Measurements from ENCODE around the gene EXOC1L. TPM values are rescaled to one million over a fixed set of nuclear protein-coding genes. Genes with fewer than 3 reads are reported as not detected.

Gene EXOC1L
- total and polyA plus RNA-seq, 2 donors (not counting 1 experiment from before 2014, with no cell fraction given), result not detected

GRCh38 chr4:55791666-55792065 lies 27.9 kb upstream of the EXOC1L start:
- Histone ChIP-seq H3K4me3 (ENCODE audit: control extremely low read depth in 1 of 5, extremely low read depth in 1 of 5, insufficient read depth in 1 of 5, low read depth in 2 of 5, low read length in 4 of 5) (no peak overlapping the region), H3K27me3 (replicated peaks in 1 of 4; ENCODE audit: control extremely low read depth in 1 of 4, control insufficient read depth in 3 of 4, insufficient read depth in 4 of 4, low read length in 3 of 4) (peaks cover 0 to 24% (median 14%) of the 10 kb centered on the region in 4 experiments), H3K27ac (ENCODE audit: low read length in 2 of 2) (no peak overlapping the region), H3K9me3 (ENCODE audit: control extremely low read depth in 1 of 3, control insufficient read depth in 2 of 3, insufficient read depth in 1 of 3, low read length in 2 of 3) (peaks cover 0 to 4% (median 2%) of the 10 kb centered on the region in 3 donors), H3K9ac (ENCODE audit: low read length) (no peak overlapping the region), H3K4me1 (ENCODE audit: control insufficient read depth in 2 of 2, insufficient read depth in 2 of 2, low read length in 2 of 2) (no peaks in the 10 kb centered on the region), H4K20me1 (ENCODE audit: control insufficient read depth, insufficient read depth, low read length, poor library complexity, severe bottlenecking) (no peaks in the 10 kb centered on the region), H2AFZ (ENCODE audit: insufficient read depth, low read depth, low read length, poor library complexity, severe bottlenecking) (no peak overlapping the region), H3K4me2 (replicated peaks; ENCODE audit: low read depth, low read length, poor library complexity, severe bottlenecking) (no peak overlapping the region), H3K79me2 (ENCODE audit: control insufficient read depth, insufficient read depth, low read length) (no peaks in the 10 kb centered on the region), H3K36me3 (replicated peaks in 1 of 2; ENCODE audit: control extremely low read depth in 1 of 2, control insufficient read depth in 1 of 2, extremely low read depth in 1 of 2, insufficient read depth in 2 of 2, low read length in 1 of 2) (no peaks in the 10 kb centered on the region)
- no peaks in the 10 kb centered on the region for H3K4me1 Mint-ChIP-seq
- no peak overlapping the region for H3K27ac Mint-ChIP-seq
- 86% methylated on average over 2 of the region's 2 CpGs for WGBS (ENCODE audit: insufficient coverage)
- ATAC-seq (ENCODE audit: low read depth) (no peak), DNase-seq (no peak)
- ChIA-PET CTCF (no interaction called here), POLR2A (no interaction called here)
- no peak for TF ChIP-seq CTCF (IDR thresholded peaks at IDR 0.05)
- no peak for TF ChIP-seq EZH2 (IDR thresholded peaks at IDR 0.05; ENCODE audit: borderline replicate concordance, insufficient read depth, low read depth, low read length, poor library complexity, severe bottlenecking)
- no peak overlapping the region for H3K4me3 Mint-ChIP-seq
- intact Hi-C loops (cut with micrococcal nuclease), result no loop called here
- no peaks in the 10 kb centered on the region for H3K9me3 Mint-ChIP-seq (ENCODE audit: insufficient read depth)
- peaks cover 57% of the 10 kb centered on the region for H3K27me3 Mint-ChIP-seq

GRCh38 chr4:55793479-55793878 lies 26.1 kb upstream of the EXOC1L start:
- H3K27me3 ChIP-seq (replicated peaks in 1 of 4; ENCODE audit: control extremely low read depth in 1 of 4, control insufficient read depth in 3 of 4, insufficient read depth in 4 of 4, low read length in 3 of 4), result peaks cover 0 to 27% (median 16%) of the 10 kb centered on the region in 4 experiments
- no peak overlapping the region for H3K9ac ChIP-seq (ENCODE audit: low read length)
- no peaks in the 10 kb centered on the region for H3K36me3 ChIP-seq (replicated peaks in 1 of 2; ENCODE audit: control extremely low read depth in 1 of 2, control insufficient read depth in 1 of 2, extremely low read depth in 1 of 2, insufficient read depth in 2 of 2, low read length in 1 of 2)
- Mint-ChIP-seq H3K27ac (no peak overlapping the region), H3K4me1 (no peaks in the 10 kb centered on the region), H3K27me3 (peaks cover 58% of the 10 kb centered on the region), H3K4me3 (no peak overlapping the region), H3K9me3 (ENCODE audit: insufficient read depth) (no peaks in the 10 kb centered on the region)
- H4K20me1 ChIP-seq (ENCODE audit: control insufficient read depth, insufficient read depth, low read length, poor library complexity, severe bottlenecking), result no peaks in the 10 kb centered on the region
- WGBS (ENCODE audit: insufficient coverage), result 18% methylated on average over 22 of the region's 33 CpGs
- ChIA-PET CTCF (no interaction called here), POLR2A (no interaction called here)
- H3K79me2 ChIP-seq (ENCODE audit: control insufficient read depth, insufficient read depth, low read length), result no peaks in the 10 kb centered on the region
- H2AFZ ChIP-seq (ENCODE audit: insufficient read depth, low read depth, low read length, poor library complexity, severe bottlenecking), result no peak overlapping the region
- intact Hi-C loops (cut with micrococcal nuclease), result no loop called here
- H3K9me3 ChIP-seq (ENCODE audit: control extremely low read depth in 1 of 3, control insufficient read depth in 2 of 3, insufficient read depth in 1 of 3, low read length in 2 of 3), result peaks cover 0 to 4% (median 4%) of the 10 kb centered on the region in 3 donors
- ATAC-seq (ENCODE audit: low read depth), result no peak
- no peak overlapping the region for H3K27ac ChIP-seq (ENCODE audit: low read length in 2 of 2)
- no peak overlapping the region for H3K4me2 ChIP-seq (replicated peaks; ENCODE audit: low read depth, low read length, poor library complexity, severe bottlenecking)
- no peaks in the 10 kb centered on the region for H3K4me1 ChIP-seq (ENCODE audit: control insufficient read depth in 2 of 2, insufficient read depth in 2 of 2, low read length in 2 of 2)
- TF ChIP-seq EZH2 (IDR thresholded peaks at IDR 0.05; ENCODE audit: borderline replicate concordance, insufficient read depth, low read depth, low read length, poor library complexity, severe bottlenecking) (no peak), CTCF (IDR thresholded peaks at IDR 0.05) (no peak)
- H3K4me3 ChIP-seq (ENCODE audit: control extremely low read depth in 1 of 5, extremely low read depth in 1 of 5, insufficient read depth in 1 of 5, low read depth in 2 of 5, low read length in 4 of 5), result no peak overlapping the region
- no peak for DNase-seq
